ENCODE data around the gene LASP1NB.
"Not testable (repeated sequence)": the region's sequence is repeated elsewhere in the genome, so short reads cannot be mapped to it uniquely, and the experiment has no call there.

LASP1NB gene

GRCh38 chr17:38907930-38908675, 17.3 kb upstream of the LASP1NB start:
- no peak for DNase-seq (ENCODE audit: low spot score in 2 of 2)
- Histone ChIP-seq H3K4me1 (peaks cover 0 to 86% (median 22%) of the 10 kb centered on the region in 4 donors), H3K36me3 (peaks cover 0 to 67% (median 0%) of the 10 kb centered on the region in 3 donors), H3K27ac (peak overlapping the region in 2 of 4 donors; percentile 57 to 65), H3K4me3 (no peak overlapping the region), H3K9me3 (no peaks in the 10 kb centered on the region), H3K27me3 (no peaks in the 10 kb centered on the region)
- WGBS, 2 donors = 57 to 65% methylated on average over 12 to 15 of the region's 15 CpGs
- no peak for TF ChIP-seq POLR2A (IDR thresholded peaks at IDR 0.05)
- no peak for TF ChIP-seq CTCF (IDR thresholded peaks at IDR 0.05)
- TF ChIP-seq EP300 (IDR thresholded peaks at IDR 0.05) = no peak

- WGBS, 2 donors = 37 to 43% methylated on average over 8 of the region's 8 CpGs
- Histone ChIP-seq H3K27me3 (no peaks in the 10 kb centered on the region), H3K36me3 (peaks cover 0 to 67% (median 0%) of the 10 kb centered on the region in 3 donors), H3K4me1 (peaks cover 0 to 83% (median 21%) of the 10 kb centered on the region in 4 donors), H3K9me3 (no peaks in the 10 kb centered on the region), H3K27ac (peak overlapping the region in 2 of 4 donors; percentile 57 to 65), H3K4me3 (no peak overlapping the region)
- TF ChIP-seq CTCF (IDR thresholded peaks at IDR 0.05) (no peak), EP300 (IDR thresholded peaks at IDR 0.05) (peak in 1 of 2 donors; percentile 14)
- no peak for DNase-seq (ENCODE audit: low spot score in 2 of 2)
Observed at GRCh38 chr17:38908676-38909181, 16.7 kb upstream of the LASP1NB start.

- Histone ChIP-seq H3K9me3 (no peaks in the 10 kb centered on the region), H3K27me3 (no peaks in the 10 kb centered on the region), H3K4me3 (no peak overlapping the region), H3K27ac (no peak overlapping the region), H3K4me1 (peaks cover 0 to 91% (median 21%) of the 10 kb centered on the region in 4 donors), H3K36me3 (peaks cover 0 to 67% (median 8%) of the 10 kb centered on the region in 3 donors)
- 55 to 69% methylated on average over 5 of the region's 5 CpGs for WGBS, 2 donors
- TF ChIP-seq EP300 (IDR thresholded peaks at IDR 0.05) (no peak), CTCF (IDR thresholded peaks at IDR 0.05) (no peak), POLR2A (IDR thresholded peaks at IDR 0.05) (no peak)
- no peak for DNase-seq (ENCODE audit: low spot score in 2 of 2)
Observed at GRCh38 chr17:38910325-38910724, 15.1 kb upstream of the LASP1NB start.

- H3K27ac ChIP-seq = peak overlapping the region in 2 of 4 donors; percentile 56 to 73
- H3K36me3 ChIP-seq = peaks cover 0 to 70% (median 16%) of the 10 kb centered on the region in 3 donors
- H3K4me3 ChIP-seq = no peak overlapping the region
- peaks cover 0 to 83% (median 16%) of the 10 kb centered on the region in 4 donors for H3K4me1 ChIP-seq
- peak in 1 of 2 donors; percentile 8 for DNase-seq (ENCODE audit: low spot score in 2 of 2)
- H3K9me3 ChIP-seq = no peaks in the 10 kb centered on the region
- no peaks in the 10 kb centered on the region for H3K27me3 ChIP-seq
- WGBS, 2 donors = 78 to 84% methylated on average over 8 to 9 of the region's 10 CpGs
- TF ChIP-seq POLR2A (IDR thresholded peaks at IDR 0.05) (no peak), CTCF (IDR thresholded peaks at IDR 0.05) (no peak), EP300 (IDR thresholded peaks at IDR 0.05) (no peak)
Observed at GRCh38 chr17:38911081-38911730, 14.2 kb upstream of the LASP1NB start.

- H3K27me3 ChIP-seq, H3K4me3 ChIP-seq, H3K9me3 ChIP-seq: not testable (repeated sequence)
- 89 to 92% methylated on average over 8 of the region's 8 CpGs for whole genome bisulfite sequencing, 2 donors
- Histone ChIP-seq H3K36me3 (peaks cover 0 to 75% (median 20%) of the 10 kb centered on the region in 3 donors), H3K27ac (peak overlapping the region in 2 of 4 donors; percentile 56 to 73), H3K4me1 (peaks cover 0 to 78% (median 15%) of the 10 kb centered on the region in 4 donors)
- peak in 1 of 2 donors; percentile 2 for DNase-seq (ENCODE audit: low spot score in 2 of 2)
Observed at GRCh38 chr17:38911731-38912081, 13.7 kb upstream of the LASP1NB start.

All from tibial nerve (tissue), 4 donors.